Measurements from ENCODE around the gene SLITRK1. TPM values are rescaled to one million over a fixed set of nuclear protein-coding genes. Genes with fewer than 3 reads are reported as not detected.

Gene SLITRK1
- total RNA-seq, 1 donor from 2014 or later: not detected

DNA sequence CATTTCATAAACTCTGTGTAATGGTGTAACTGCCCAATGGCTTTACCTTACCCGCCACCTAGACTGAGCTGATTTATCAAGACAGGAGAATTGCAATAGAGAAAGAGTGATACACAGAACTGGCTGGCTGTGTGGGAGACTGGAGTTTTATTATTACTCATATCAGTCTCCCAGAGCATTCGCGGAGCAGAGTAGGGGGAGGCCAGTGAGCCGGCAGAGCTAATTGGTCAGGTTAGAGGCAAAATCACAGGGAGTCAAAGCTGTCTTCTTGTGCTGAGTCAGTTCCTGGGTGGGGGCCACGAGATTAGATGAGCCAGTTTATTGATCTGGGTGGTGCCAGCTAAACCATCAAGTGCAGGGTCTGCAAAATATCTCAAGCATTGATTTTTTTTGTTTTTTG lies 23.4 kb upstream of the SLITRK1 start:
- DNase-seq (ENCODE audit: low read depth): no peak
- H3K4me3 ChIP-seq (ENCODE audit: low read depth, low read length): no peak overlapping the region
- TF ChIP-seq, protein P1, sequence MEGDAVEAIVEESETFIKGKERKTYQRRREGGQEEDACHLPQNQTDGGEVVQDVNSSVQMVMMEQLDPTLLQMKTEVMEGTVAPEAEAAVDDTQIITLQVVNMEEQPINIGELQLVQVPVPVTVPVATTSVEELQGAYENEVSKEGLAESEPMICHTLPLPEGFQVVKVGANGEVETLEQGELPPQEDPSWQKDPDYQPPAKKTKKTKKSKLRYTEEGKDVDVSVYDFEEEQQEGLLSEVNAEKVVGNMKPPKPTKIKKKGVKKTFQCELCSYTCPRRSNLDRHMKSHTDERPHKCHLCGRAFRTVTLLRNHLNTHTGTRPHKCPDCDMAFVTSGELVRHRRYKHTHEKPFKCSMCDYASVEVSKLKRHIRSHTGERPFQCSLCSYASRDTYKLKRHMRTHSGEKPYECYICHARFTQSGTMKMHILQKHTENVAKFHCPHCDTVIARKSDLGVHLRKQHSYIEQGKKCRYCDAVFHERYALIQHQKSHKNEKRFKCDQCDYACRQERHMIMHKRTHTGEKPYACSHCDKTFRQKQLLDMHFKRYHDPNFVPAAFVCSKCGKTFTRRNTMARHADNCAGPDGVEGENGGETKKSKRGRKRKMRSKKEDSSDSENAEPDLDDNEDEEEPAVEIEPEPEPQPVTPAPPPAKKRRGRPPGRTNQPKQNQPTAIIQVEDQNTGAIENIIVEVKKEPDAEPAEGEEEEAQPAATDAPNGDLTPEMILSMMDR (conservative IDR thresholded peaks at IDR 0.05; ENCODE audit: low read depth, low read length): no peak

DNA sequence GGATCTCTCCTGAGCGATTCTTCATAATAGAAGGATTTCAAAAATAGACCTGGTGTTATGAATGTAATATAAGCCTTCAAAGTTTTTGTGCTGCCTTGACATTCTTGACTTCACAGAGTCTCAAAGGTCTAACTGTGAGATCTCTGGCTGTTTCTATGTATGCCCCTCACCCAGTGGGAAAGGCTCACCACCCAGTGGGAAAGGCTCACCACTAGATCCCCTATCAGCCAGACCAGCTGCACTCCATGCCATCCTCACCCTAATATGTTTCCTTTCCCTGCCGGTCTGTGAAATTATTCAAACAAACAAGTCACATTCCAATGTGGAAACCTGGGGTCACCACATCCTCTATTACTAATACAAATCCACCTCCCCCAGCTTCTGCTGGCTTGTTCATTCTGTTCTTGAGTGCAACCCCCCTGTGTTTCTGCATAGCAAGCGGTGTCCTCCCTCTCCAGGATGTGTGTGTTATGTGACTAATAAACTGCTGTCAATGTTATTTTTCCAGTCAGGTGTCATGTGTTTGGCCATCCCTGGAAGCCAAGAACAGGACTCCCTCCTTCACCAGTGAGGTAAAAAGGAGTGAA lies 13.8 kb upstream of the SLITRK1 start:
- DNase-seq (ENCODE audit: low read depth): no peak
- H3K4me3 ChIP-seq (ENCODE audit: low read depth, low read length): no peak overlapping the region
- TF ChIP-seq, protein P1 (conservative IDR thresholded peaks at IDR 0.05; ENCODE audit: low read depth, low read length): no peak

DNA sequence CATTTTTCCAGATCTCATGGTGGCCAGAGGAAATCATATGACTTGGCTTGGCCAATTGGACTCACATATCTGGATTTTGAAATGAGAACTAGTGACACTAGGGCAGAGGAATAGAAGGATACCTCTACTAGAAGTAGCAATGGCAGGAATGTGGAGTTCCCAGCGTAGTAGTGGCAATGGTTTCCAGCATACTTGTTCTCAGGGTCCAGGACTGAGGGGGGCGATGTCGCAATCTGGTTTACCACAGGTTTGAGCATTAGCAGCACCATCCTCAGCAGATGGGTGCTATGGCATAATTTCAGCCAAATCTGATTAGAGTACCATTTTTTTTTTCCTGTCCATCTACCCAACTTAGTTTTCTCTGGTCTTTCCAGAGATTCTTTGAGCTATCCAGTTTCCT lies 8.1 kb upstream of the SLITRK1 start:
- TF ChIP-seq, protein P1 (conservative IDR thresholded peaks at IDR 0.05; ENCODE audit: low read depth, low read length): no peak
- no peak overlapping the region for H3K4me3 ChIP-seq (ENCODE audit: low read depth, low read length)
- no peak for DNase-seq (ENCODE audit: low read depth)

DNA sequence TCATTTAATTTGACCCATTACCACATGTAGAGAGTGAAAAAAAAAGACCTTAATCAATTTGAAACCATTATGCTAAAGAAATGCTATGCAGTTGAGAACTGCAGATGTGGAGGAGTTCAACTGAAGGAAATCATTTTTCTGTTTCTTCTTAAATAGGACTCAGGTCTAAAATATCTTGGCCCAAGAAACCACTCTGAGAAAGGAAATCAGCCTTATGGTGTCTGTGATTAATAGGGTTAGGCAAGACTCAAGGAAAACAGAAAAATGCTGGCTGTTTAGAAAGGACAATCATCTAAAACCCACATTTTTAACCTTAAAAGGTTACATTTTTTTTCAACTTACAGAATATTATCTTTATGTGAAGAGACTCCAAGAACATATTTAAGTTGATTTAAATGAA lies 1.9 kb upstream of the SLITRK1 start:
- DNase-seq (ENCODE audit: low read depth): no peak
- TF ChIP-seq, protein P1 (conservative IDR thresholded peaks at IDR 0.05; ENCODE audit: low read depth, low read length): no peak
- no peak overlapping the region for H3K4me3 ChIP-seq (ENCODE audit: low read depth, low read length)

DNA sequence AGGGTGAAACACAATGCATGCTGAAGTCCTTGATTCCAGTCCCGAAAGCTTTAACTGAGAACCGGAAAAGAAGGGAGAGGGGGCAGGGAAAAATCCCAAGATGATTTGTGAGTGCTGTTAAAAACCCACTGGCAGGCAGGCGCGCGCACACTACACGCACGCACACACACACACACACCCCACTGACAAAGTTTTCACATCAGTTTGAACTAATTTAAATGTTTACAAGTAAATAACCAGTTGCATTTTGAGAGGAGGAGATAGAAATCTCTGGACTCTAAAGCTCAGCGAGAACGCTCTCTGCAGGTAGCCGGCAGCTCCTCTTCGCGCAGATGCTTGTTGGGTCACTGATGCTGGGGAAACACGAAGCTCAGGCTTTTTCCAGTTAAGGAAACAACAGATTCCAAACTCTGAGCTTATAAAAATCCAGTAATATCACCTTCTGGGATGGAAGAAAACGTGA lies 818 bp upstream of the SLITRK1 start:
- TF ChIP-seq, protein P1 (conservative IDR thresholded peaks at IDR 0.05; ENCODE audit: low read depth, low read length): no peak
- no peak for DNase-seq (ENCODE audit: low read depth)
- H3K4me3 ChIP-seq (ENCODE audit: low read depth, low read length): no peak overlapping the region

DNA sequence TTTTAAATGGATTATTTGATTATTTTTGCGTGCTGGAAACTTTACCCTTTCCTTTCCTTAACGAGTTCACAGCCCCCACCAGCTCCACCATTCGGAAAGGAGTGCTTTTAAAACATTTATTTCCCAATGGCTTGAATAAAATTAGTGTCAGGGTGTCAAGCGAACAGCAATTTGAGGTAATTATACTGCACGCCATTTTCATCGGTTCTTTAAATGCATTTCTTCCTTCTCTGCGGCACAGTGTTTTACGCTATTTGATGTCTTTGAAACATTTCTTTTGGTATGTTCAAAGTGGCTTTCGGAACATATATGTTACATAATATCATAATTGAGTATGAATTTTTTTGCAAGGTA lies 309 bp upstream of the SLITRK1 start:
- DNase-seq (ENCODE audit: low read depth): no peak
- TF ChIP-seq, protein P1 (conservative IDR thresholded peaks at IDR 0.05; ENCODE audit: low read depth, low read length): no peak
- H3K4me3 ChIP-seq (ENCODE audit: low read depth, low read length): no peak overlapping the region

DNA sequence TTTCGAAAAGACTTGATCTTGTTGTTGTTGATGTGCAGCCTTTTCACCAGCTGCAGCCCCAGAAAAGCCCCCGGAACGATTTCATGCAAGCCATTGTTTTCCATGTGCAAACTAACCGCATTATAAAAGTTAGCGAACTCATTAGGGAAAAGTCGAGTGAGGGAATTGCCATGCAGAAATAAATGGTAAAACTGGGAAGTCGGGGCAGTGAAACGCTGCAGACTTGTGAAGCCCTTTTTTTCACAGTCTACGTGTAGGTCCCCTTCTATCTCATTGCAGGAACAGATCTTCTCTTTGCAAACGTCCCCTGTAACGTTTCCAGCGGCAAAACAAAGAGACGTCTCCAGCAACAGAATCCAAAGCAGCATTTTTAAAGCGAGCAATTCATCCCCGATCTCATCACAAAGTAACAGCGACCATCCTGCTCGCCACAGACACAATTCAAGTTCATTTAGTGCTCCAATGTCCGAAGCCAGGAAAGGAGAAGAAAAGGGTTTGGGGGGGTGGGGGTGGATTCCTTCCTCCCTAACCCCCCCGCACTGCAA lies 1.1 kb downstream of the SLITRK1 start:
- TF ChIP-seq, protein P1 (conservative IDR thresholded peaks at IDR 0.05; ENCODE audit: low read depth, low read length): no peak
- no peak overlapping the region for H3K4me3 ChIP-seq (ENCODE audit: low read depth, low read length)
- DNase-seq (ENCODE audit: low read depth): no peak

Data from epithelial cell of proximal tubule (primary cell).